IMR-90 (cell line): ENCODE data around the gene LRRC4C.

Experiments
- BHLHE40 ChIP-seq: fragments of 150-350 bp; IDR thresholded peaks from 2 replicates; pipeline ENCODE4 v1.6.1; 2016; ENCODE audit warnings: mild to moderate bottlenecking, low read depth, low read length
- MAFK ChIP-seq: IDR thresholded peaks from 2 replicates; pipeline ENCODE4 v1.6.1; 2012; ENCODE audit warnings: low read depth, low read length, improper control_type of control experiment
- MAZ ChIP-seq: IDR thresholded peaks from 2 replicates; pipeline ENCODE4 v1.6.1; 2012; ENCODE audit warnings: low read depth, mild to moderate bottlenecking, low read length, improper control_type of control experiment, moderate library complexity, borderline replicate concordance
- MXI1 ChIP-seq: IDR thresholded peaks from 2 replicates; pipeline ENCODE4 v1.6.1; 2012; ENCODE audit warnings: low read depth, mild to moderate bottlenecking, low read length, moderate library complexity, borderline replicate concordance
- NFE2L2 ChIP-seq: fragments of 150-350 bp; IDR thresholded peaks from 2 replicates; pipeline ENCODE4 v1.6.1; 2016; ENCODE audit warnings: low read depth, mild to moderate bottlenecking, low read length
- POLR2A ChIP-seq: IDR thresholded peaks from 2 replicates; pipeline ENCODE4 v1.6.1; 2012; ENCODE audit warnings: mild to moderate bottlenecking, low read depth, low read length
- RAD21 ChIP-seq: IDR thresholded peaks from 2 replicates; pipeline ENCODE4 v1.6.1; 2012; ENCODE audit warnings: low read length, improper control_type of control experiment
- RFX5 ChIP-seq: IDR thresholded peaks from 2 replicates; pipeline ENCODE4 v1.8.0; 2012; ENCODE audit warnings: low read depth, mild to moderate bottlenecking, low read length, moderate library complexity
- TF ChIP-seq, protein P1 (sequence below): conservative IDR thresholded peaks from 2 replicates; pipeline ENCODE4 v1.5.1; 2012; ENCODE audit warnings: mild to moderate bottlenecking, low read depth, low read length, improper control_type of control experiment

DNA sequence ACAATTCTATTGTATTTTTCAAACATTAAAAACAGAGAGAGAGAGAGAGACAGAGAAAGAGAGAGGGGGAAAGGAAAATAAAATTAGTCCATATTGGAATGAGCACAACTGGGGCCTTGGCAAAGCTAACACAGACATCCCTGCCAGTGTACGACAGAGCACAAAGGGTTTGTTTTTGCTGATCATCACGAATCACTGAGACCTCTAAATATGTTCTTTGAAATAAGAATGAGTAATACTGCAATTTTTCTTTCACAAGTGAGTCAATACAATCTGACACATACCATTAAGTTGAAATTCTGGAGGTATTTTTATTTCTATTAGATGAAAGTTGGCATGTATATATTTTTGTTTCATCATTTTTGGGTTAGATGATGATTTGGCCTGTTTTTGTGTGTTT, 27.0 kb upstream of the LRRC4C start:
- TF ChIP-seq, protein P1, sequence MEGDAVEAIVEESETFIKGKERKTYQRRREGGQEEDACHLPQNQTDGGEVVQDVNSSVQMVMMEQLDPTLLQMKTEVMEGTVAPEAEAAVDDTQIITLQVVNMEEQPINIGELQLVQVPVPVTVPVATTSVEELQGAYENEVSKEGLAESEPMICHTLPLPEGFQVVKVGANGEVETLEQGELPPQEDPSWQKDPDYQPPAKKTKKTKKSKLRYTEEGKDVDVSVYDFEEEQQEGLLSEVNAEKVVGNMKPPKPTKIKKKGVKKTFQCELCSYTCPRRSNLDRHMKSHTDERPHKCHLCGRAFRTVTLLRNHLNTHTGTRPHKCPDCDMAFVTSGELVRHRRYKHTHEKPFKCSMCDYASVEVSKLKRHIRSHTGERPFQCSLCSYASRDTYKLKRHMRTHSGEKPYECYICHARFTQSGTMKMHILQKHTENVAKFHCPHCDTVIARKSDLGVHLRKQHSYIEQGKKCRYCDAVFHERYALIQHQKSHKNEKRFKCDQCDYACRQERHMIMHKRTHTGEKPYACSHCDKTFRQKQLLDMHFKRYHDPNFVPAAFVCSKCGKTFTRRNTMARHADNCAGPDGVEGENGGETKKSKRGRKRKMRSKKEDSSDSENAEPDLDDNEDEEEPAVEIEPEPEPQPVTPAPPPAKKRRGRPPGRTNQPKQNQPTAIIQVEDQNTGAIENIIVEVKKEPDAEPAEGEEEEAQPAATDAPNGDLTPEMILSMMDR: no peak
- no peak for TF ChIP-seq MXI1
- no peak for TF ChIP-seq RFX5
- TF ChIP-seq BHLHE40: no peak
- TF ChIP-seq RAD21: no peak
- no peak for TF ChIP-seq NFE2L2
- no peak for TF ChIP-seq MAZ
- no peak for TF ChIP-seq POLR2A
- TF ChIP-seq MAFK: no peak
